Lower leg skin (tissue), 4 donors: ENCODE measurements around the gene TAS1R1. TPM values are rescaled to one million over a fixed set of nuclear protein-coding genes. Genes with fewer than 3 reads are reported as not detected.

Source experiments
- DNase-seq, 2 donors: peaks; one replicate each; pipeline ENCODE4 v3.0.0-alpha.2; 2019; ENCODE audit warnings: low spot score in 2 of 2
- H3K4me3 ChIP-seq: fragments of 200-600 bp; sonication (generic); 2 replicates; pipeline ENCODE4 v1.5.1; 2017; ENCODE audit warnings: mild to moderate bottlenecking, low read depth; ENCODE audit not compliant: poor library complexity, severe bottlenecking
- CTCF ChIP-seq, 3 donors: fragments of 450-650 bp; IDR thresholded peaks; one replicate each; pipeline ENCODE4 v1.5.1; 2016; ENCODE audit warnings: antibody characterized with exemption in 3 of 3, mild to moderate bottlenecking in 3 of 3, moderate library complexity in 2 of 3
- POLR2A ChIP-seq, 2 donors: fragments of 450-650 bp; IDR thresholded peaks; one replicate each; pipeline ENCODE4 v1.6.1; 2016 to 2017; ENCODE audit warnings: antibody characterized with exemption in 2 of 2, mild to moderate bottlenecking in 1 of 2, moderate library complexity in 1 of 2
- WGBS, 2 donors: methylation state at CpG; one replicate each; pipeline ENCODE4 v1.1.5; 2018; 5-methylcytosine and 5-hydroxymethylcytosine counted together
- intact Hi-C: fragments of 100-400 bp; cut with DNase I; formaldehyde crosslinking; loops from one replicate; pipeline ENCODE4 v1.15.0; 2023; ENCODE audit warnings: low total_unique reads
- total RNA-seq, 4 donors: library from RNA; depleted of rRNA; stranded (reverse); fragments of >200 nt; gene quantifications; one replicate each; pipeline ENCODE4 v1.1.0, GENCODE V29; 2016

The TAS1R1 gene
- total RNA-seq, 4 donors from 2014 or later: 0.27 to 0.39 TPM; not detected in 2

- intact Hi-C loops: no loop called here
- H3K4me3 ChIP-seq: no peak overlapping the region
- no peak for DNase-seq
- TF ChIP-seq POLR2A (IDR thresholded peaks at IDR 0.05): no peak
- TF ChIP-seq CTCF (IDR thresholded peaks at IDR 0.05): no peak
- WGBS, 2 donors: 79 to 84% methylated on average over 11 of the region's 11 CpGs
Measured at GRCh38 chr1:6526316-6526715, 28.8 kb upstream of the TAS1R1 start.

- DNase-seq: no peak
- no peak overlapping the region for H3K4me3 ChIP-seq
- intact Hi-C loops: no loop called here
- 89 to 94% methylated on average over 7 of the region's 7 CpGs for WGBS, 2 donors
- TF ChIP-seq POLR2A (IDR thresholded peaks at IDR 0.05) (no peak), CTCF (IDR thresholded peaks at IDR 0.05) (no peak)
Measured at GRCh38 chr1:6528492-6528891, 26.6 kb upstream of the TAS1R1 start.

- no peak for DNase-seq
- 97 to 98% methylated on average over 13 of the region's 13 CpGs for WGBS, 2 donors
- TF ChIP-seq POLR2A (IDR thresholded peaks at IDR 0.05) (no peak), CTCF (IDR thresholded peaks at IDR 0.05) (no peak)
- intact Hi-C loops: loop anchor here (10.0 kb wide), 1 partner anchor 124 kb away; no protein-coding TSS in a partner anchor
- no peak overlapping the region for H3K4me3 ChIP-seq
Measured at GRCh38 chr1:6530504-6531160, 24.5 kb upstream of the TAS1R1 start.

GRCh38 chr1:6531996-6532395 is 23.1 kb upstream of the TAS1R1 start:
- no peak overlapping the region for H3K4me3 ChIP-seq
- WGBS, 2 donors: 87 to 89% methylated on average over 5 of the region's 5 CpGs
- TF ChIP-seq CTCF (IDR thresholded peaks at IDR 0.05): no peak
- no peak for TF ChIP-seq POLR2A (IDR thresholded peaks at IDR 0.05)
- no peak for DNase-seq
- intact Hi-C loops: loop anchor here (10.0 kb wide), 1 partner anchor 123 kb away; no protein-coding TSS in a partner anchor

- H3K4me3 ChIP-seq: no peak overlapping the region
- 87 to 96% methylated on average over 8 of the region's 8 CpGs for WGBS, 2 donors
- DNase-seq: no peak
- TF ChIP-seq CTCF (IDR thresholded peaks at IDR 0.05): no peak
- TF ChIP-seq POLR2A (IDR thresholded peaks at IDR 0.05): no peak
- intact Hi-C loops: loop anchor here (10.0 kb wide), 1 partner anchor 120 kb away; no protein-coding TSS in a partner anchor
Measured at GRCh38 chr1:6534248-6534822, 20.8 kb upstream of the TAS1R1 start.
